SKM-1 (cell line): ENCODE data around the gene DPF1.

Experiments used
- DNase-seq: peaks from one replicate; lab custom pipeline; 2025; ENCODE audit not compliant: unreplicated experiment; lab: John Stamatoyannopoulos, UW

Gene DPF1

DNA sequence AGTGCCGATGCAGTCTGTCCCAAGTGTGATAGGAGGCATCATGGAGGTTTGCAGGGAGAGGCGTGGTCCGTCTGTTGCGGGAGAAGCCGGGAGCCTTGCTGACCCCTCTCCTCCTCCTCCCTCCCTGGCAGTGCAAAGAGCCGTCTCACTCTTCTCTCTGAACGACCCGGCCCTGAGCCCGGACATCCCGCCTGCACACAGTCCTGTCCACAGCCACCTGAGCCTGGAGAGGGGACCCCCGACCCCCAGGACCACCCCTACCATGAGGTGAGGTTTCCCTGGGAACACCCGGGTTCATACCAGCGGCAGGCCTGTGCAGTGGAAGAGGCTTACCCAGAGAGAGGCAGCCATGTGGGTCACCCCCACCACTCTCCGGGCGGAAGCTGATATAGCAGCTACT, 22.3 kb downstream of the DPF1 start:
- DNase-seq, result no peak

DNA sequence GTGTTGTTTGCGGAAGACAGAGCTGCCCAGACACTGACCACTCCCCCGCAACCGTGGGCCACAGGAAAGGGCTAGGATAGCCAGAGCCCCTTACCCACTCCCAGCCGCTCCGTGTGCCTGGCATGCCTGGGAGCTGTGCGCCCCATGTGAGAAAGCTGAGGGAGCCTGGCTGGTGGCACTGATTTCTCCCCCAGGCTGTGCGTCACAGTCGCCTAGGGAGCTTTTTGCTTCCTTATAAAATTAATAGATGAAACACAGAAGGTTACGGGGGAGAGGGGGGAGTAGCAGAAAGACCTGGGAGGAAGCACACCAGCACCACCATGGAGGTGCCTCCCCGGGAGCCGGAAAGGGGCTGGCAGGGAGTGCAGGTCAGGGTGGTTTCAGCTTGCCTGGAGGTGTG, 24.7 kb downstream of the DPF1 start:
- no peak for DNase-seq

- no peak for DNase-seq
Observed at GRCh38 chr19:38197937-38198704, 25.9 kb downstream of the DPF1 start.

GRCh38 chr19:38196948-38197656, 26.9 kb downstream of the DPF1 start:
- DNase-seq, result no peak

- no peak for DNase-seq
Observed at GRCh38 chr19:38196245-38196837, 27.7 kb downstream of the DPF1 start.

- no peak for DNase-seq
Observed at GRCh38 chr19:38195237-38195636, 28.8 kb downstream of the DPF1 start.

DNA sequence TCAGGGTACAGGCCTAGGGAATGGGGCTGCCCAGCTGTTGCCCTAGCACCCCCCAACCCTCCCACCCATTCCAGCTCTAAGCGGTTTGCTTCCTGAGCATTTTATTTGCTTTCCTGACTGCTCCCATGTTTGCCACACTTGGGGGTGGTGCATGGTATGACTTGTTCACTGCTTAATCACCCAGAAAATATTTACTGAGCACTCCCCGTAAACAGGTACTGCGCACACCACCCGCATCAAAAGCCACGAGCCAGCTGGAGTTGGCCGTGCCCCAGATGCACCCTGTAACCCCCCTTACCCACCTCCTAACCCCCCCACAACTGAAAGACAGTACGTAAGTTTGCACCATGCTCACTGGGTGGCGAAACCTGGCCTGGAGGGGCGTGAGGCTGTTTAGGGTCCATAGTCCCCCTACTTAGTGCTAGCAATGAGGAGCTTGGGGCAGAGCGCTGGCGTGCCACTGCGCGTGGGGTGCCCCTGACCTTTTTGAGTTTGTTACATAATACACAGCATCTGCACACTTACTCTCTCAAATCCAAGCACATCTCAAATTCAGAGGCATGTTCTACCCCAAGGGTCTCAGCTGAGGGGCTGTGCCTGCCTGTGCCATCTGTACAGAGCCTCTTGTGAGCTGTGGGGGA, 29.8 kb downstream of the DPF1 start:
- DNase-seq, result no peak

GRCh38 chr19:38193445-38193844, 30.6 kb downstream of the DPF1 start:
- no peak for DNase-seq

- no peak for DNase-seq
Observed at GRCh38 chr19:38191747-38192146, 32.3 kb downstream of the DPF1 start.

- DNase-seq, result no peak
Observed at GRCh38 chr19:38190793-38191192, 33.2 kb downstream of the DPF1 start.

DNA sequence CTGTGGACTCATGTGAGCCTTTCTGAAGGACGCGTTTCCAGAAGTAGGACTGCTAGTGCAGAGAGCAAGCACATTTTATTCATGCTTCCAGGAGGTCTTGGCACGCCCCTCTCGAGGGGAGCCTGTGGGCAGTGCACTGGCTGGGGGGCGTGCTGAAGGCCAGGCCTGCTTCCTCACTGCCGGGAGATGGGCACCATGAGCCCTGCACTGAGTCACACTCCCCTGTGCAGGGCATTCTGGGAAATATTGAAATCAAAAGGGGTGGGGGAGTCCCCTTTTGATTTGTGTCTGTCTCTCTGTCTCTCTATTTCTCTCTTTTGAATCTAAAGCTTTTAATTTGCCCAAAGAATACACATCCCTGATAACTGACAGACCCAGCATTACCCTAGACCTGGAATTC, 34.0 kb downstream of the DPF1 start:
- no peak for DNase-seq

DNA sequence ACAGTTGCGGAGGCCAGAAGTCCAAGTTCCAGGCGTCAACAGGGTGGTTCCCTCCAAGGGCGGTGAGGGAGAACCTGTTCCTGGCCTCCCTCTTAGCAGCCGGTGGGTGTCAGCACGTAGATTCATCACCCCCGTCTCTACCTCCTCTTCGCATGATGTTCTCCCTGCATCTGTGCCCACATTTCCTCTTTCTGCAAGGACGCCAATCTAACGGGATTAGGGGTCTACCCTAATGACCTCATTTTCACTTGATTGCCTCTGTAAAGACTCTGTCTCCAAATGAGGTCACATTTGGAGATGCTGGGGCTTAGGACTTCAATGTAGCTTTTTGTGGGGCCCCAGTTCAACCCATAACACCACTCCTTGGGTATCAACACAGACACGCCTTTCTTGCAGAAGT, 38.5 kb downstream of the DPF1 start:
- no peak for DNase-seq

DNA sequence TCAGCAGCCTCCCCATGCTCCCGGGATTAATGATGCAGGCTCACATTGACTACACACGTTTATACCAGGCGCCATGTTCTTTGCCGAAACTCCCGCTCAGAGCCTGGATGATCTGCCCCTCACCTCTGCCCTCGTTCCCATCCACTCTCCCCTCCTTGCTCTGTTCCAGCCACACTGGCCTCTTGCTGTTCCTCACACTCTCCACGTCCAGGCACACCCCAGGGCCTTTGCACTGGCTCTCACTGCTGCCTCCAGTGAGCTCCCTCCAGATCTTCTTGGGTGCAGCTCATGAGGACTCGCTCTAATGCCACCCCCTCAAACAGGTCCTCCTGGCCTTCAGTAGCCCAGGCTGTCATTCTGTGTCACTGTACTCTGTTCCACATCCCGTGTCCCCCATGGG, 39.2 kb downstream of the DPF1 start:
- no peak for DNase-seq

GRCh38 chr19:38183251-38183897, 40.6 kb downstream of the DPF1 start:
- DNase-seq, result no peak

DNA sequence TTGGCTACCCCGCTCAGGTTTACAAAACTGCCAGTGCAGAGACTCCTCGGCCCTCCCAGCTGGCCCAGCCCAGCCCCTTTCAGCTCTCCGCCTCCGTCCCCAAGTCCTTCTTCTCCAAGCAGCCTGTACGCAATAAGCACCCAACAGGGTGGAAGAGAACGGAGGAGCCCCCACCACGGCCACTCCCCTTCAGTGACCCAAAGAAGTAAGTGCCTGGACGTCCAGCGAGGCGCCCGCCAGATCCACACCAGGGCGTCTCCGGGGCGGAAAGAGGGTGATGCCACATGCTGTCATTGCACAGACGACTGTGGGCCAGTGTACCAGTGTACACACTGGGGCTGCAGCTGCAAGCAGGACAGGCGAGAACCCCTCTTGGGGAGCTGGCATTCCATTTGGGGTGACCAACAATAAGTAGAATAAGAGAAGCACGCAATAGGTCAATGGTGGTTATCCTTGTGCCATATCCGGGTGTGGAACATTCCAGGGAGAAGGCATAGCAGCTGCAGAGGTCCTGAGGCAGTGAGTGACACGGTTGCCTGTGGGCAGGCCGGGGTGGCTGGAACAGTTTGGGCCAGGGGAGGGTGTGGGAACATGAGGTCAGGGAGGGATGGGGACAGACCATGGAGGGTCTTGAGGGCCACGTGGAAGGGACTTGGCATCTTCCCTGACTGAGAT, 41.3 kb downstream of the DPF1 start:
- DNase-seq, result no peak

- no peak for DNase-seq
Observed at GRCh38 chr19:38180071-38180470, 44.0 kb downstream of the DPF1 start.

- DNase-seq, result no peak
Observed at GRCh38 chr19:38175422-38175821, 48.6 kb downstream of the DPF1 start.

GRCh38 chr19:38173291-38174041, 50.6 kb downstream of the DPF1 start:
- DNase-seq, result no peak

GRCh38 chr19:38172001-38172400, 52.0 kb downstream of the DPF1 start:
- DNase-seq, result no peak

GRCh38 chr19:38170334-38170733, 53.7 kb downstream of the DPF1 start:
- no peak for DNase-seq
